B cell (primary cell): ENCODE data around the gene ACSL4.

Source experiments
- CTCF ChIP-seq: fragments of 200-600 bp; IDR thresholded peaks from one replicate; pipeline ENCODE4 v1.8.0; 2022; ENCODE audit warnings: antibody characterized with exemption, mild to moderate bottlenecking
- EZH2 ChIP-seq: IDR thresholded peaks from 2 replicates; pipeline ENCODE4 v1.6.1; 2012; ENCODE audit warnings: borderline replicate concordance, low read depth, mild to moderate bottlenecking, moderate library complexity, low read length; ENCODE audit not compliant: insufficient read depth, poor library complexity, severe bottlenecking

- TF ChIP-seq CTCF (no peak), EZH2 (no peak)
Observed at GRCh38 chrX:109751698-109752097, 18.6 kb upstream of the ACSL4 start.
